H9 (cell line): ENCODE results near the gene DOK5. TPM values are rescaled to one million over a fixed set of nuclear protein-coding genes. Genes with fewer than 3 reads are reported as not detected.

Source experiments
- DNase-seq: peaks from one replicate; pipeline ENCODE4 v3.0.0-alpha.2; 2017
- H2AFZ ChIP-seq: one replicate; pipeline ENCODE4 v1.6.1; 2013; ENCODE audit warnings: mild to moderate bottlenecking, low read length, control low read depth, moderate library complexity
- H2AK5ac ChIP-seq: 2 replicates; pipeline ENCODE4 v1.6.1; 2013; ENCODE audit warnings: low read length, control low read depth, mixed read lengths; ENCODE audit not compliant: insufficient read length
- H2BK120ac ChIP-seq: one replicate; pipeline ENCODE4 v1.6.1; 2013; ENCODE audit warnings: low read depth, mild to moderate bottlenecking, low read length, control low read depth, inconsistent platforms; ENCODE audit not compliant: poor library complexity, severe bottlenecking
- H2BK12ac ChIP-seq: 2 replicates; pipeline ENCODE4 v1.6.1; 2013; ENCODE audit warnings: low read length, control low read depth, mixed read lengths, low read depth; ENCODE audit not compliant: insufficient read length
- H2BK15ac ChIP-seq: 2 replicates; pipeline ENCODE4 v1.6.1; 2013; ENCODE audit warnings: low read depth, low read length, control low read depth
- H2BK20ac ChIP-seq: one replicate; pipeline ENCODE4 v1.6.1; 2013; ENCODE audit warnings: low read depth, mild to moderate bottlenecking, low read length, control low read depth, inconsistent platforms; ENCODE audit not compliant: poor library complexity, severe bottlenecking
- H2BK5ac ChIP-seq: 2 replicates; pipeline ENCODE4 v1.6.1; 2013; ENCODE audit warnings: low read length, control low read depth, mixed read lengths; ENCODE audit not compliant: insufficient read length
- H3K14ac ChIP-seq: 2 replicates; pipeline ENCODE4 v1.6.1; 2013; ENCODE audit warnings: low read length, control low read depth; ENCODE audit not compliant: insufficient read depth
- H3K18ac ChIP-seq: 2 replicates; pipeline ENCODE4 v1.6.1; 2013; ENCODE audit warnings: low read depth, mild to moderate bottlenecking, mixed read lengths, low read length, control low read depth; ENCODE audit not compliant: insufficient read length
- H3K23ac ChIP-seq: 2 replicates; pipeline ENCODE4 v1.6.1; 2013; ENCODE audit warnings: low read length, control low read depth, mixed read lengths, low read depth; ENCODE audit not compliant: insufficient read length
- H3K23me2 ChIP-seq: 2 replicates; pipeline ENCODE4 v1.6.1; 2013; ENCODE audit warnings: low read depth, mild to moderate bottlenecking, mixed read lengths, low read length, control low read depth; ENCODE audit not compliant: insufficient read length, poor library complexity, severe bottlenecking
- H3K27ac ChIP-seq: 2 replicates; pipeline ENCODE4 v1.5.1; 2013; ENCODE audit warnings: low read length, control low read depth, mixed read lengths, low read depth; ENCODE audit not compliant: insufficient read length
- H3K27me3 ChIP-seq: 2 replicates; pipeline ENCODE4 v1.6.1; 2013; ENCODE audit warnings: low read length, control low read depth, inconsistent platforms; ENCODE audit not compliant: insufficient read depth
- H3K4ac ChIP-seq: 2 replicates; pipeline ENCODE4 v1.6.1; 2013; ENCODE audit warnings: low read depth, mild to moderate bottlenecking, control low read depth, inconsistent platforms, low read length, moderate library complexity
- H3K4me1 ChIP-seq: 2 replicates; pipeline ENCODE4 v1.6.1; 2013; ENCODE audit warnings: low read length, control low read depth, inconsistent platforms; ENCODE audit not compliant: insufficient read depth
- H3K4me2 ChIP-seq: 2 replicates; pipeline ENCODE4 v1.6.1; 2013; ENCODE audit warnings: low read length, control low read depth, mixed read lengths; ENCODE audit not compliant: insufficient read length, insufficient read depth
- H3K56ac ChIP-seq: 2 replicates; pipeline ENCODE4 v1.6.1; 2013; ENCODE audit warnings: low read depth, mild to moderate bottlenecking, mixed read lengths, low read length, control low read depth; ENCODE audit not compliant: insufficient read length
- H3K79me1 ChIP-seq: 2 replicates; pipeline ENCODE4 v1.6.1; 2013; ENCODE audit warnings: low read depth, mild to moderate bottlenecking, moderate library complexity, low read length, control low read depth, inconsistent platforms; ENCODE audit not compliant: insufficient read depth, poor library complexity, severe bottlenecking
- H3K79me2 ChIP-seq: 2 replicates; pipeline ENCODE4 v1.6.1; 2013; ENCODE audit warnings: low read length, control low read depth, inconsistent platforms; ENCODE audit not compliant: insufficient read depth
- H3K9ac ChIP-seq: 2 replicates; pipeline ENCODE4 v1.6.1; 2013; ENCODE audit warnings: low read length, control low read depth, mixed read lengths; ENCODE audit not compliant: insufficient read length; ENCODE audit errors: extremely low read depth
- H3K9me3 ChIP-seq: one replicate; pipeline ENCODE4 v1.6.1; 2013; ENCODE audit warnings: low read depth, low read length, inconsistent platforms; ENCODE audit not compliant: control insufficient read depth
- H3T11ph ChIP-seq: one replicate; pipeline ENCODE4 v1.6.1; 2013; ENCODE audit warnings: mild to moderate bottlenecking, low read length, control low read depth, inconsistent platforms
- H4K20me1 ChIP-seq: one replicate; pipeline ENCODE4 v1.6.1; 2013; ENCODE audit not compliant: control insufficient read depth, insufficient read length, insufficient read depth
- H4K5ac ChIP-seq: 2 replicates; pipeline ENCODE4 v1.6.1; 2013; ENCODE audit warnings: low read depth, mild to moderate bottlenecking, mixed read lengths, low read length, control low read depth; ENCODE audit not compliant: insufficient read length
- H4K8ac ChIP-seq: replicated peaks from 2 replicates; pipeline ENCODE4 v1.6.1; 2013; ENCODE audit warnings: low read length, control low read depth, mixed read lengths, low read depth; ENCODE audit not compliant: insufficient read length
- H4K91ac ChIP-seq: 2 replicates; pipeline ENCODE4 v1.6.1; 2013; ENCODE audit warnings: low read depth, mild to moderate bottlenecking, moderate library complexity, mixed read lengths, low read length, control low read depth; ENCODE audit not compliant: insufficient read length
- H3K27ac Mint-ChIP-seq, 3 experiments: 2 replicates in 2 of 3; 3 replicates in 1 of 3; pipeline ENCODE4 v1.8.0; 2020 to 2021; ENCODE audit warnings: mixed read lengths in 3 of 3, mild to moderate bottlenecking in 1 of 3, moderate library complexity in 1 of 3
- H3K27me3 Mint-ChIP-seq: 2 replicates; pipeline ENCODE4 v1.8.0; 2021; ENCODE audit warnings: low read depth, mild to moderate bottlenecking, moderate library complexity, mixed read lengths
- H3K36me3 Mint-ChIP-seq, 3 experiments: 2 replicates in 2 of 3; 3 replicates in 1 of 3; pipeline ENCODE4 v1.8.0; 2020 to 2021; ENCODE audit warnings: low read depth in 3 of 3, mixed read lengths in 3 of 3; ENCODE audit not compliant: insufficient read depth in 1 of 3
- H3K4me1 Mint-ChIP-seq, 2 experiments: 2 replicates each; pipeline ENCODE4 v1.8.0; 2020; ENCODE audit warnings: mixed read lengths in 2 of 2
- H3K4me3 Mint-ChIP-seq, 2 experiments: 2 replicates in 1 of 2; 3 replicates in 1 of 2; pipeline ENCODE4 v1.8.0; 2020 to 2021; ENCODE audit warnings: mild to moderate bottlenecking in 2 of 2, mixed read lengths in 2 of 2, moderate library complexity in 1 of 2
- H3K9me3 Mint-ChIP-seq, 2 experiments: 2 replicates in 1 of 2; 3 replicates in 1 of 2; pipeline ENCODE4 v1.8.0; 2020; ENCODE audit warnings: mild to moderate bottlenecking in 2 of 2, mixed read lengths in 2 of 2, moderate library complexity in 1 of 2
- WGBS: extraction: QIAGEN DNeasy Blood & Tissue Kit; methylation state at CpG from one replicate; pipeline ENCODE4 v1.1.7; 2013; ENCODE audit warnings: missing lambda C conversion rate, low lambda C conversion rate, mixed read lengths; ENCODE audit not compliant: insufficient read length; ENCODE audit errors: extremely low coverage; 5-methylcytosine and 5-hydroxymethylcytosine counted together
- total RNA-seq: library from RNA; stranded (reverse); gene quantifications from 2 replicates; pipeline ENCODE4 v1.2.1, GENCODE V29; 2021
- TF ChIP-seq, protein P1 (sequence below): fragments of 200-600 bp; sonication (generic); conservative IDR thresholded peaks from 3 replicates; pipeline ENCODE4 v1.8.0; 2021; ENCODE audit warnings: antibody characterized with exemption, mild to moderate bottlenecking

DOK5 gene
- total RNA-seq, 1 experiment from 2014 or later: 4.5 TPM

DNA sequence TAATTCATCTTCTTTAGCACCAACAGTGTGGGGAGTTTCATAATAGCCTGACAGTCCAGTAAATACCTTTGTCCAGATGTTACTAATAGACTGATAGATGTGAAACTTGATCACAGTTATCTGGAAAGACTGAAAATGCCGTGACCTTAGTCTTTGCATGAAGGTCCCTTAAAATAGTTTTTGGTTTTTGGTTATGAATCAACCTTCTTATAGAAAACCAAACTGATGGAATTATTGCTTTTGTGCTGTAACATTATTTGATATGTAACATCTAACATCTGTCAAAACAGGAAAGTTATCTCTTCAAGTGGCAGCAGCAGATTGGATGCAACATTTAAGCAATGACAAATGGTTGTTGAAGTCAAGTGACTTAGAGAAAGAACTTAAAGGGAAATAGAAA lies 190.4 kb downstream of the DOK5 start:
- Mint-ChIP-seq H3K9me3 (no peaks in the 10 kb centered on the region; a peak in 2 of 5 replicates), H3K36me3 (no peaks in the 10 kb centered on the region), H3K27ac (no peak overlapping the region), H3K27me3 (peaks cover 56% of the 10 kb centered on the region), H3K4me3 (no peak overlapping the region), H3K4me1 (peaks cover 23 to 35% of the 10 kb centered on the region in 2 experiments)
- no peak overlapping the region for H2BK120ac ChIP-seq
- no peak overlapping the region for H4K5ac ChIP-seq
- H2AK5ac ChIP-seq: no peak overlapping the region
- H4K91ac ChIP-seq: no peak overlapping the region
- no peak overlapping the region for H2BK12ac ChIP-seq
- H3K56ac ChIP-seq: no peak overlapping the region
- H2BK15ac ChIP-seq: no peak overlapping the region
- no peak overlapping the region for H2AFZ ChIP-seq
- no peak overlapping the region for H2BK20ac ChIP-seq
- H3K79me2 ChIP-seq: no peaks in the 10 kb centered on the region
- no peak overlapping the region for H3K14ac ChIP-seq
- no peaks in the 10 kb centered on the region for H4K20me1 ChIP-seq
- H2BK5ac ChIP-seq: no peak overlapping the region
- DNase-seq: no peak
- H3K4ac ChIP-seq: no peak overlapping the region
- H3K23ac ChIP-seq: no peak overlapping the region
- no peaks in the 10 kb centered on the region for H3K79me1 ChIP-seq
- no peak overlapping the region for H3K27ac ChIP-seq
- H3K9ac ChIP-seq: no peak overlapping the region
- H3K4me2 ChIP-seq: no peak overlapping the region
- no peaks in the 10 kb centered on the region for H3K23me2 ChIP-seq
- H3K4me1 ChIP-seq: no peaks in the 10 kb centered on the region; the same call in 1 of the 2 replicates
- TF ChIP-seq, protein P1, sequence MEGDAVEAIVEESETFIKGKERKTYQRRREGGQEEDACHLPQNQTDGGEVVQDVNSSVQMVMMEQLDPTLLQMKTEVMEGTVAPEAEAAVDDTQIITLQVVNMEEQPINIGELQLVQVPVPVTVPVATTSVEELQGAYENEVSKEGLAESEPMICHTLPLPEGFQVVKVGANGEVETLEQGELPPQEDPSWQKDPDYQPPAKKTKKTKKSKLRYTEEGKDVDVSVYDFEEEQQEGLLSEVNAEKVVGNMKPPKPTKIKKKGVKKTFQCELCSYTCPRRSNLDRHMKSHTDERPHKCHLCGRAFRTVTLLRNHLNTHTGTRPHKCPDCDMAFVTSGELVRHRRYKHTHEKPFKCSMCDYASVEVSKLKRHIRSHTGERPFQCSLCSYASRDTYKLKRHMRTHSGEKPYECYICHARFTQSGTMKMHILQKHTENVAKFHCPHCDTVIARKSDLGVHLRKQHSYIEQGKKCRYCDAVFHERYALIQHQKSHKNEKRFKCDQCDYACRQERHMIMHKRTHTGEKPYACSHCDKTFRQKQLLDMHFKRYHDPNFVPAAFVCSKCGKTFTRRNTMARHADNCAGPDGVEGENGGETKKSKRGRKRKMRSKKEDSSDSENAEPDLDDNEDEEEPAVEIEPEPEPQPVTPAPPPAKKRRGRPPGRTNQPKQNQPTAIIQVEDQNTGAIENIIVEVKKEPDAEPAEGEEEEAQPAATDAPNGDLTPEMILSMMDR: no peak
- no CpG with 5 or more reads among the region's 1 CpG for WGBS
- H3K9me3 ChIP-seq: no peaks in the 10 kb centered on the region
- H3K18ac ChIP-seq: no peak overlapping the region
- no peak overlapping the region for H3T11ph ChIP-seq
- no peak overlapping the region for H4K8ac ChIP-seq
- no peaks in the 10 kb centered on the region; the same call in 1 of the 2 replicates for H3K27me3 ChIP-seq
